Activated naive CD4-positive, alpha-beta T cell treated with anti-CD3 and anti-CD28 coated beads, Interleukin-2, amount 10 ng/mL, durations not matched to agents 7 days and 5 days (primary cell): Measurements from ENCODE around the gene TMEM219.
A peak's percentile ranks its signal among the peaks of the same experiment; 100 is the strongest.

ENCODE experiments used
- CTCF ChIA-PET: fragments of 350-600 bp; sonication (Branson Sonifier 250); formaldehyde crosslinking; loops from one replicate; lab custom pipeline; 2021; ENCODE audit warnings: antibody characterized with exemption; lab: Charles Lee
- DNase-seq: peaks from one replicate; pipeline ENCODE4 v3.0.0-alpha.2; 2020
- H3K27ac Mint-ChIP-seq: one replicate; pipeline ENCODE4 v1.8.0; 2021; ENCODE audit warnings: mild to moderate bottlenecking, moderate library complexity, mixed read lengths
- H3K27me3 Mint-ChIP-seq: one replicate; pipeline ENCODE4 v1.8.0; 2021; ENCODE audit warnings: mild to moderate bottlenecking, mixed read lengths
- H3K36me3 Mint-ChIP-seq: one replicate; pipeline ENCODE4 v1.8.0; 2021; ENCODE audit warnings: mixed read lengths
- H3K4me1 Mint-ChIP-seq: one replicate; pipeline ENCODE4 v1.8.0; 2021; ENCODE audit warnings: mixed read lengths
- H3K4me3 Mint-ChIP-seq: one replicate; pipeline ENCODE4 v1.8.0; 2021; ENCODE audit warnings: mild to moderate bottlenecking, moderate library complexity, mixed read lengths
- H3K9me3 Mint-ChIP-seq: one replicate; pipeline ENCODE4 v1.8.0; 2021; ENCODE audit warnings: mixed read lengths

TMEM219 gene

GRCh38 chr16:29978564-29979270 is 16.8 kb downstream of the TMEM219 start:
- Mint-ChIP-seq H3K4me3 (no peak overlapping the region), H3K27ac (no peak overlapping the region), H3K27me3 (no peaks in the 10 kb centered on the region), H3K4me1 (peaks cover 27% of the 10 kb centered on the region), H3K36me3 (peaks cover 47% of the 10 kb centered on the region), H3K9me3 (no peaks in the 10 kb centered on the region)
- CTCF ChIA-PET: interaction anchor here (1.0 kb wide), 1 partner anchor 9 kb away, joined by 3 read pairs; no protein-coding TSS in a partner anchor
- DNase-seq: no peak

- CTCF ChIA-PET: no interaction called here
- no peak overlapping the region for H3K4me3 Mint-ChIP-seq
- H3K27me3 Mint-ChIP-seq: no peaks in the 10 kb centered on the region
- peaks cover 73% of the 10 kb centered on the region for H3K36me3 Mint-ChIP-seq
- H3K9me3 Mint-ChIP-seq: no peaks in the 10 kb centered on the region
- H3K4me1 Mint-ChIP-seq: no peaks in the 10 kb centered on the region
- no peak overlapping the region for H3K27ac Mint-ChIP-seq
- no peak for DNase-seq
These were observed 20.9 kb downstream of the TMEM219 start for GRCh38 chr16:29982560-29983419.

- Mint-ChIP-seq H3K4me3 (no peak overlapping the region), H3K4me1 (no peaks in the 10 kb centered on the region), H3K9me3 (no peaks in the 10 kb centered on the region), H3K27ac (no peak overlapping the region), H3K36me3 (peaks cover 71% of the 10 kb centered on the region), H3K27me3 (no peaks in the 10 kb centered on the region)
- CTCF ChIA-PET: no interaction called here
- DNase-seq: no peak
These were observed 21.7 kb downstream of the TMEM219 start for GRCh38 chr16:29983420-29984136.

GRCh38 chr16:29984137-29984763 is 22.4 kb downstream of the TMEM219 start:
- CTCF ChIA-PET: no interaction called here
- Mint-ChIP-seq H3K36me3 (peaks cover 70% of the 10 kb centered on the region), H3K4me1 (no peaks in the 10 kb centered on the region), H3K27me3 (no peaks in the 10 kb centered on the region), H3K27ac (no peak overlapping the region), H3K9me3 (no peaks in the 10 kb centered on the region), H3K4me3 (no peak overlapping the region)
- no peak for DNase-seq

DNA sequence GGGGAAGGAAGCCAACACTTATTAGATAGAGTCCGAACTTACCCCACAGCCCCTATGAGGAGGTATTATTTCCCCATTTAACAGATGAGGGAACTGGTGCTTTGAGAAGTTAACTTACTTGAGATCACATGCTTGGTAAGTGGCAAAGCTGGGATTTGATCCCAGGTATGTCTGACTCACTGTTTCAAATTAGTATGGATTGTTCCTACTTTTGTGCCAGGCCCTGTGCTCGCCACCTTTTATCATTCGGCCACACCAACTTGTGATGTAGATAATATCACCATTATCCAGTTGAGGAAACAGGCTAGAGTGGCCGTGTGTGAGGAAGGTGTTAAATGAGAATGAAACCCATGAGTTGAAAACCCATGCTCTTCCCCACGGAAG is 22.9 kb downstream of the TMEM219 start:
- Mint-ChIP-seq H3K9me3 (no peaks in the 10 kb centered on the region), H3K4me1 (no peaks in the 10 kb centered on the region), H3K36me3 (peaks cover 69% of the 10 kb centered on the region), H3K27ac (no peak overlapping the region), H3K4me3 (no peak overlapping the region), H3K27me3 (no peaks in the 10 kb centered on the region)
- DNase-seq: no peak
- CTCF ChIA-PET: interaction anchor here (1.6 kb wide), 1 partner anchor 47 kb away, joined by 4 read pairs; no protein-coding TSS in a partner anchor

DNA sequence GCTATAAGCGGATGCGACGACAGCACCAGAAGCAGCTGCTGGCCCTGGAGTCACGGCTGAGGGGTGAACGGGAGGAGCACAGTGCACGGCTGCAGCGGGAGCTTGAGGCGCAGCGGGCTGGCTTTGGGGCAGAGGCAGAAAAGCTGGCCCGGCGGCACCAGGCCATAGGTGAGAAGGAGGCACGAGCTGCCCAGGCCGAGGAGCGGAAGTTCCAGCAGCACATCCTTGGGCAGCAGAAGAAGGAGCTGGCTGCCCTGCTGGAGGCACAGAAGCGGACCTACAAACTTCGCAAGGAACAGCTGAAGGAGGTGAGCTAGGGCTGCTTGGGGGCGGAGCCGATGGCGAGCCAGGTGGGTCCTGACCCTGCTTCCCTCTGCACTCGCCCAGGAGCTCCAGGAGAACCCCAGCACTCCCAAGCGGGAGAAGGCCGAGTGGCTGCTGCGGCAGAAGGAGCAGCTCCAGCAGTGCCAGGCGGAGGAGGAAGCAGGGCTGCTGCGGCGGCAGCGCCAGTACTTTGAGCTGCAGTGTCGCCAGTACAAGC is 23.5 kb downstream of the TMEM219 start:
- H3K36me3 Mint-ChIP-seq: peaks cover 68% of the 10 kb centered on the region
- no peak overlapping the region for H3K4me3 Mint-ChIP-seq
- H3K27me3 Mint-ChIP-seq: no peaks in the 10 kb centered on the region
- no peak overlapping the region for H3K27ac Mint-ChIP-seq
- no peak for DNase-seq
- H3K4me1 Mint-ChIP-seq: no peaks in the 10 kb centered on the region
- CTCF ChIA-PET: interaction anchor here (1.6 kb wide), 1 partner anchor 47 kb away, joined by 4 read pairs; no protein-coding TSS in a partner anchor
- H3K9me3 Mint-ChIP-seq: no peaks in the 10 kb centered on the region

- Mint-ChIP-seq H3K27me3 (no peaks in the 10 kb centered on the region), H3K4me3 (no peak overlapping the region), H3K27ac (peak overlapping the region; percentile 19), H3K9me3 (no peaks in the 10 kb centered on the region), H3K36me3 (peaks cover 66% of the 10 kb centered on the region), H3K4me1 (no peaks in the 10 kb centered on the region)
- CTCF ChIA-PET: interaction anchor here (1.6 kb wide), 1 partner anchor 46 kb away, joined by 4 read pairs; no protein-coding TSS in a partner anchor
- no peak for DNase-seq
These were observed 24.4 kb downstream of the TMEM219 start for GRCh38 chr16:29986231-29986630.

DNA sequence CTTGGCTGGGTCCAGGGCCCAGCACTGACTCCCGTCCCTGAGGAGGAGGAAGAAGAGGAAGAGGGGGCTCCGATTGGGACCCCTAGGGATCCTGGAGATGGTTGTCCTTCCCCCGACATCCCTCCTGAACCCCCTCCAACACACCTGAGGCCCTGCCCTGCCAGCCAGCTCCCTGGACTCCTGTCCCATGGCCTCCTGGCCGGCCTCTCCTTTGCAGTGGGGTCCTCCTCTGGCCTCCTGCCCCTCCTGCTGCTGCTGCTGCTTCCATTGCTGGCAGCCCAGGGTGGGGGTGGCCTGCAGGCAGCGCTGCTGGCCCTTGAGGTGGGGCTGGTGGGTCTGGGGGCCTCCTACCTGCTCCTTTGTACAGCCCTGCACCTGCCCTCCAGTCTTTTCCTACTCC is 25.1 kb downstream of the TMEM219 start:
- H3K27me3 Mint-ChIP-seq: no peaks in the 10 kb centered on the region
- H3K9me3 Mint-ChIP-seq: no peaks in the 10 kb centered on the region
- no peak overlapping the region for H3K27ac Mint-ChIP-seq
- H3K4me3 Mint-ChIP-seq: no peak overlapping the region
- no peaks in the 10 kb centered on the region for H3K4me1 Mint-ChIP-seq
- no peak for DNase-seq
- peaks cover 68% of the 10 kb centered on the region for H3K36me3 Mint-ChIP-seq
- CTCF ChIA-PET: interaction anchor here (1.2 kb wide), 1 partner anchor 8 kb away, joined by 3 read pairs; no protein-coding TSS in a partner anchor

- peaks cover 63% of the 10 kb centered on the region for H3K36me3 Mint-ChIP-seq
- no peaks in the 10 kb centered on the region for H3K27me3 Mint-ChIP-seq
- H3K4me3 Mint-ChIP-seq: no peak overlapping the region
- CTCF ChIA-PET: interaction anchor here (1.2 kb wide), 1 partner anchor 9 kb away, joined by 3 read pairs; no protein-coding TSS in a partner anchor
- no peaks in the 10 kb centered on the region for H3K9me3 Mint-ChIP-seq
- DNase-seq: no peak
- H3K4me1 Mint-ChIP-seq: no peaks in the 10 kb centered on the region
- H3K27ac Mint-ChIP-seq: no peak overlapping the region
These were observed 25.6 kb downstream of the TMEM219 start for GRCh38 chr16:29987371-29988085.

GRCh38 chr16:29988346-29989075 is 26.6 kb downstream of the TMEM219 start:
- Mint-ChIP-seq H3K9me3 (no peaks in the 10 kb centered on the region), H3K4me1 (peaks cover 3% of the 10 kb centered on the region), H3K27me3 (no peaks in the 10 kb centered on the region), H3K36me3 (peaks cover 61% of the 10 kb centered on the region), H3K27ac (no peak overlapping the region), H3K4me3 (no peak overlapping the region)
- CTCF ChIA-PET: no interaction called here
- no peak for DNase-seq

DNA sequence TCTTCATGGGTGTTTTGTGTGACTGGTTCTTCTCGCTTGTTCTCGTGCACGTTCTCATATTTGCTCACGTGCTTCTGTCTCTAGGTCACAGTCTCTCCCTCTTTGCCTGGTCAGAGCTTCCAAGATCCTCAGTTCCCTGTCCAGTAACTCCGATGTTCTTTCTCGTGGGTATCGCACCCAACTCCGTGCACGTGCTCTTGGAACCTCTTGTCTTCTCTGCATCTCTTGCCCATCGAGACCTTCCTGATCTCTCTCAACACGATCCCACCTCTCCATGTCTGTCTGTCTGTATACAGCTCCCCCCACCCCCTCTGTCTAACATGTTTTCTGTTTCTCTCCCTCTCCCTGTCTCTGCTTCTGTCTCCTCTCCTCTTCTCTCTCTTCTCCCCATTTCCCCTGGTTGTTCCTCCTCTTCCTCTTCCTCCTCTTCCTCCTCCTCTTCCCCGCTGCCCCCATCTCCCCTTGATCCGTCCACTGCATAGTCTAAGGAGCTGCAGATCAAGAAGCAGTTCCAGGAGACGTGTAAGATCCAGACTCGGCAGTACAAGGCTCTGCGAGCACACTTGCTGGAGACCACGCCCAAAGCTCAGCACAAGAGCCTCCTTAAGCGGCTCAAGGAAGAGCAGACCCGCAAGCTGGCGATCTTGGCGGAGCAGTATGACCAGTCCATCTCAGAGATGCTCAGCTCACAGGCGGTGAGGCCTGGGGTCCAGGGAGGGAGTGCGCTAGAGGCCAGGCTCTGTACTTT is 27.4 kb downstream of the TMEM219 start:
- CTCF ChIA-PET: no interaction called here
- no peak overlapping the region for H3K27ac Mint-ChIP-seq
- H3K4me3 Mint-ChIP-seq: no peak overlapping the region
- no peaks in the 10 kb centered on the region for H3K27me3 Mint-ChIP-seq
- peaks cover 9% of the 10 kb centered on the region for H3K4me1 Mint-ChIP-seq
- DNase-seq: no peak
- no peaks in the 10 kb centered on the region for H3K9me3 Mint-ChIP-seq
- peaks cover 59% of the 10 kb centered on the region for H3K36me3 Mint-ChIP-seq

DNA sequence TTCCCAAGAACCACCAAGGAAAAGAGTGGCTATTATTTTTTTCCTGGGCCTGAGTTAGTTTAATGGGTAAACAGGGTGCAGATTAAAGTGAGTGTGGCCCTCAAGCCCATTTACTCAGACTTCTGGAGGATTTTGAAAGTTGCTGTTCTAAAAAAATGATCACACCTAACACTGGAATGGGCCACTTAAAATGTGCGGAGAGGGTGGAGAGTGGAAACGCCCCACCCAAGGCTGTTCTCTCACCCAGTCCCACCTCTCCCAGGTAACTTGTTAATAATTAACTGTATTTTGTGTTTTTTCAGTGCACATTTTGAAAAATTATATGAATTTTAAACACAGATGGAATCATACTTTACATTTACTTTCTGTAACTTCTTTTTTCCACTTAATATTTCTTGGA is 28.2 kb downstream of the TMEM219 start:
- CTCF ChIA-PET: no interaction called here
- H3K36me3 Mint-ChIP-seq: peaks cover 56% of the 10 kb centered on the region
- H3K4me1 Mint-ChIP-seq: peaks cover 16% of the 10 kb centered on the region

More for the DNA sequence above, 28.2 kb downstream of the TMEM219 start:
- Mint-ChIP-seq H3K27ac (no peak overlapping the region), H3K9me3 (no peaks in the 10 kb centered on the region), H3K27me3 (no peaks in the 10 kb centered on the region), H3K4me3 (no peak overlapping the region)
- DNase-seq: no peak
